GM12872 (cell line): Measurements from ENCODE around the gene REXO1.
"Not testable (repeated sequence)": the region's sequence is repeated elsewhere in the genome, so short reads cannot be mapped to it uniquely, and the experiment has no call there.

Source experiments
- TF ChIP-seq, protein P1 (sequence below): IDR thresholded peaks from 3 replicates; pipeline ENCODE4 v1.5.1; 2011; ENCODE audit warnings: low read depth, mild to moderate bottlenecking, low read length, moderate library complexity; ENCODE audit not compliant: insufficient read depth

Gene REXO1, protein sequence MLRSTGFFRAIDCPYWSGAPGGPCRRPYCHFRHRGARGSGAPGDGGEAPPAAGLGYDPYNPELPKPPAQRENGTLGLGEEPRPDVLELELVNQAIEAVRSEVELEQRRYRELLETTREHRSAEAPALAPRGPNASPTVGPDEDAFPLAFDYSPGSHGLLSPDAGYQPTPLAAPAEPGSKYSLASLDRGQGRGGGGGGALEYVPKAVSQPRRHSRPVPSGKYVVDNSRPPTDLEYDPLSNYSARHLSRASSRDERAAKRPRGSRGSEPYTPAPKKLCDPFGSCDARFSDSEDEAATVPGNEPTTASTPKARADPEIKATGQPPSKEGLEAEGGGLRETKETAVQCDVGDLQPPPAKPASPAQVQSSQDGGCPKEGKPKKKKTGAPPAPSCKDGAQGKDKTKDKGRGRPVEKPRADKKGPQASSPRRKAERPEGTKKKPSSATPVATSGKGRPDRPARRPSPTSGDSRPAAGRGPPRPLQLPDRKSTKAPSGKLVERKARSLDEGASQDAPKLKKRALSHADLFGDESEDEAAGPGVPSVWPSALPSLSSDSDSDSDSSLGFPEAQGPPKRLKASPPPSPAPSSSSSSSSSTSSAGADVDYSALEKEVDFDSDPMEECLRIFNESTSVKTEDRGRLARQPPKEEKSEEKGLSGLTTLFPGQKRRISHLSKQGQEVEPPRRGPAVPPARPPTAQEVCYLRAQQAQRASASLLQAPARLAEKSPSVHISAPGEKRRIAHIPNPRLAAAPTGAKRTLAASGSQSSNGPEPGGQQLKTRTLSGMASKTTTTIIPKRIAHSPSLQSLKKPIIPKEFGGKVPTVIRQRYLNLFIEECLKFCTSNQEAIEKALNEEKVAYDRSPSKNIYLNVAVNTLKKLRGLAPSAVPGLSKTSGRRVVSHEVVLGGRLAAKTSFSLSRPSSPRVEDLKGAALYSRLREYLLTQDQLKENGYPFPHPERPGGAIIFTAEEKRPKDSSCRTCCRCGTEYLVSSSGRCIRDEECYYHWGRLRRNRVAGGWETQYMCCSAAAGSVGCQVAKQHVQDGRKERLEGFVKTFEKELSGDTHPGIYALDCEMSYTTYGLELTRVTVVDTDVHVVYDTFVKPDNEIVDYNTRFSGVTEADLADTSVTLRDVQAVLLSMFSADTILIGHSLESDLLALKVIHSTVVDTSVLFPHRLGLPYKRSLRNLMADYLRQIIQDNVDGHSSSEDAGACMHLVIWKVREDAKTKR

DNA sequence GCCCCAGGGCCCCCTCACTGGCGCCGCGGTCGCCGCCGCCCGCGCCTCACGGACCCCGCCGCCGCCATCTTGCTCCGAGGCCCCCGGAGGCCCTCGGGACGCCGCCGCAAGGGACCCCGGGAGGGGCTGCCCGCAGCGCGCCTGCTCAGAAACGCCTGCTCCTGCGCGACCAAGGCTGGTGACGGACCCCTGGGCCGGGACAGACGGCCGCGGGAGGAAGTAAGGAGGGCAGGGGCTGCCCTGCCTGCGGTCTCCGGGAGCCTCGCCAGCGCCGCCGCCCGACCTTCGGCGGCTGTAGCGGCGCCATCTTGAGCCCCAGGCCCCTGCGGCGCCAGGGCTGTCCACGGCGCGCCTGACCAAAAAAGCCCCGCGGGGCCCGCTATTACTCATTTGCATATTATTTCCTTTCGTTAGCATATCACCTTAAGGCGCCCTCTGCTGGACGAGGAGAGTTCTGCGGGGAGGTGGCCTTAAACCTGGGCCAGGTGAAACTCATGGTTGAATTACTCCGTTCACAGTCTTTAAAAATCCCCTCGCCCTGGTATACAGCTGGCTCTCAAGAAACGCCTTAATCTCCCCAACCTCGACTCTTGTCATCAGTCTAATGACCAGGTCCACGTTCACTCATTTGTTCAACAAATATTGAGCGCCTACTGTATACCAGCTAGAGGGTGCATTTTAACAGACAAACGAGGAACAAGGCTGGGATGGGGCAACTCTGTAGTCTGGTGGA, at the start of gene REXO1:
REXO1 (minus strand) TSS at position 85 of the 733 bp plus-strand sequence. CDS start 125 bp downstream, outside the sequence.
- TF ChIP-seq, protein P1, sequence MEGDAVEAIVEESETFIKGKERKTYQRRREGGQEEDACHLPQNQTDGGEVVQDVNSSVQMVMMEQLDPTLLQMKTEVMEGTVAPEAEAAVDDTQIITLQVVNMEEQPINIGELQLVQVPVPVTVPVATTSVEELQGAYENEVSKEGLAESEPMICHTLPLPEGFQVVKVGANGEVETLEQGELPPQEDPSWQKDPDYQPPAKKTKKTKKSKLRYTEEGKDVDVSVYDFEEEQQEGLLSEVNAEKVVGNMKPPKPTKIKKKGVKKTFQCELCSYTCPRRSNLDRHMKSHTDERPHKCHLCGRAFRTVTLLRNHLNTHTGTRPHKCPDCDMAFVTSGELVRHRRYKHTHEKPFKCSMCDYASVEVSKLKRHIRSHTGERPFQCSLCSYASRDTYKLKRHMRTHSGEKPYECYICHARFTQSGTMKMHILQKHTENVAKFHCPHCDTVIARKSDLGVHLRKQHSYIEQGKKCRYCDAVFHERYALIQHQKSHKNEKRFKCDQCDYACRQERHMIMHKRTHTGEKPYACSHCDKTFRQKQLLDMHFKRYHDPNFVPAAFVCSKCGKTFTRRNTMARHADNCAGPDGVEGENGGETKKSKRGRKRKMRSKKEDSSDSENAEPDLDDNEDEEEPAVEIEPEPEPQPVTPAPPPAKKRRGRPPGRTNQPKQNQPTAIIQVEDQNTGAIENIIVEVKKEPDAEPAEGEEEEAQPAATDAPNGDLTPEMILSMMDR = peak; percentile 82

DNA sequence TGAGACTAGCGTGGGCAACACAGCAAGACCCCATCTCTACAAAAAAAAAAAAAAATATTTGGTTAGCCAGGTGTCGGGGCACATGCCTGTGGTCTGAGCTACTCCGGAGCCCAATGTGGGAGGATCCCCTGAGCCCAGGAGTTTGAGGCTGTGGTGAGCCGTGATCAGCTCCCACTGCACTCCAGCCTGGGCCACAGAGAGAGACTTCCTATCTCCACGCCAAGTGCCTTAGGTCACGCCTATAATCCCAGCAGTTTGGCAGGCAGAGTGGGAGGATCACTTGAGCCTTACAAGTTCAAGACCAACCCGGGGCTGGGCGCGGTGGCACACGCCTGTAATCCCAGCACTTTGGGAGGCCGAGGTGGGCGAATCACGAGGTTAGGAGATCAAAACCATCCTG, 48.2 kb upstream of the REXO1 start:
- TF ChIP-seq, protein P1 = no peak

DNA sequence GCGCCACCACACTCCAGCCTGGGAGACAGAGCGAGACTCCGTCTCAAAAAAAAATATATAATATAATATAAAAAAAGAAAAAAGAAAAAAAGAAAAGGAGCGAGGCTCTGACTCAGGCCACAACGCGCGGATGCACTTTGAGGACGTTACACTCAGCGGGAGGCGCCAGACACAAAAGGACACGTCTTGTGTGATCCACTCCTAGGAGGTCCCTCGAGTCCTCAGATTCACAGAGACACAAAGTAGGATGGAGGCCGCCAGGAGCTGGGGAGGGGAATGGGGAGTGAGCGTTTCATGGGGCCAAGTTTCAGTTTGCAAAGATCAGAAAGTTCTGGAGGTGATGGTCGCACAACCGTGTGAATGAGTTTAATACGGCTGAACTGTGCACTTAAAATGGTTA, 45.5 kb upstream of the REXO1 start:
- TF ChIP-seq, protein P1 = no peak

DNA sequence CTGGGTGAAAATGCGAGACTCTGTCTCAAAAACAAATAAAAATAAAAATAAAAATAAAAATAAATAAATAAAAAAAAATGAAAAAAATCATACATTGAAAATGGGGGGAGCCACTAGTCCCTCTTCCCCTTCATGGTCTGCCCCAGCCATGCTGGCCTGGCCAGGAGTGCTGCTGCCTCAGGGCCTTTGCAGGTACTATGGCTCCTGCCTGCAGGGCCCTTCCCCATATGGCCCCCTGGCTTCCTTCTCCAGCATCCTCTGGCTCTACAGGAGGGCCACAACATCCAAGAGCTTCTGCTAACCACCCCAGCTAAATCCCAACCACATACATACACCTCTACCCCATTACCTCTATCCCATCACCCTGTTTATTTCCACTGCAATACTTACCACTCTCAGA, 41.6 kb upstream of the REXO1 start:
- TF ChIP-seq, protein P1 = no peak

DNA sequence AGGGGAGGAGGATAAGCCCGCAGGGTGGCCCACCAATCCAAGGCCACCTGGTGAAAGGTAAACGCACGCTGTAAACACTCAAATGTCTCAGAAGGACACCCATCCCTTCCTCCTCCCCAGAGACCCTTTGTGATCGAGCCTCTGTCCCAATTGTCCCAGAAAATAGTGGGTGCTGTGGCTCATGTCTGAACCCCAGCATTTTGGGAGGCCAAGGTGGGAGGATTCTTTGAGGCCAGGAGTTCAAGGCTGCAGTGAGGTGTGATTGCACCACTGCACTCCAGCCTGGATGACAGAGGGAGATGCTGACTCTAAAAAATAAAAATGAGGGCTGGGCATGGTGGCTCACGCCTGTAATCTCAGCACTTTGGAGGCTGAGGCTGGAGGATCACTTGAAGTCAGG, 40.1 kb upstream of the REXO1 start:
- TF ChIP-seq, protein P1 = no peak

DNA sequence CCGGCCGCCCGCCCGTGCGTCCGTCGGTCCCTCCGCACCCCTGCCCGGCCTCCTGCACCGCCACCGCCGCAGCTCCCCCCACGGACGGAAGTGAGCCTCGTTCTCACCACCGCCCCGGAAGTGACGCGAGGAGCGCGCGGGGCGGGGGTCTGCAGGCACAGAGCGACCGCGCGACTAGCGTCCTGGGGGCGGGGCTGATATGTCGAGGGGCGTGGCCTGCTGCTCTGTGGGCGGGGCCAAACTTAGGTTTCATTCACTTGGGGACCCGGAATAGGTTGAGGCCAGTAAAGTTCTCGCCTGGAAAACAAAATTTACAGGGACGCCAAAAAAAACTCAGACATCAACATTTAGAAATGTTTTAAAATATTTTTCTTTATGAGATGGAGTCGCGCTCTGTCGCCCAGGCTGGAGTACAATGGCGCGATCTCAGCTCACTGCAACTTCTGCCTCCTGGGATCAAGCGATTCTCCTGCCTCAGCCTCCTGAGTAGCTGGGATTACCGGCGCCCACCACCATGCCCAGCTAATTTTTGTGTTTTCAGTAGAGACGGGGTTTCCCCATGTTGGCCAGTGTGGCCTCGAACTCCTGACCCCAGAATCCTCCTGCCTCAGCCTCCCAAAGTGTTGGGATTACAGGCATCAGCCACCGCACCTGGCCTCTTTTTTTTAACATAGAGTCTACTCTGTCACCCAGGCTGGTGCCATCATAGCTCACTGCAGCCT, 37.3 kb upstream of the REXO1 start, which contains the start of gene ABHD17A:
ABHD17A (minus strand) TSS at position 99 of the 722 bp plus-strand sequence. CDS start 3,930 bp downstream, outside the sequence.
- TF ChIP-seq, protein P1 = not testable (repeated sequence)
